Stimulated activated CD4-positive, alpha-beta T cell treated with anti-CD3 and anti-CD28 coated beads, Interleukin-4, amount 100 ng/mL, for 48 hours (primary cell): ENCODE data around the gene PCDHA3.
"Not testable (repeated sequence)": the region's sequence is repeated elsewhere in the genome, so short reads cannot be mapped to it uniquely, and the experiment has no call there.

Experiments
- DNase-seq, 2 donors: peaks; one replicate each; pipeline ENCODE4 v3.0.0-alpha.2; 2020; ENCODE audit warnings: low read depth in 2 of 2

PCDHA3 gene

DNA sequence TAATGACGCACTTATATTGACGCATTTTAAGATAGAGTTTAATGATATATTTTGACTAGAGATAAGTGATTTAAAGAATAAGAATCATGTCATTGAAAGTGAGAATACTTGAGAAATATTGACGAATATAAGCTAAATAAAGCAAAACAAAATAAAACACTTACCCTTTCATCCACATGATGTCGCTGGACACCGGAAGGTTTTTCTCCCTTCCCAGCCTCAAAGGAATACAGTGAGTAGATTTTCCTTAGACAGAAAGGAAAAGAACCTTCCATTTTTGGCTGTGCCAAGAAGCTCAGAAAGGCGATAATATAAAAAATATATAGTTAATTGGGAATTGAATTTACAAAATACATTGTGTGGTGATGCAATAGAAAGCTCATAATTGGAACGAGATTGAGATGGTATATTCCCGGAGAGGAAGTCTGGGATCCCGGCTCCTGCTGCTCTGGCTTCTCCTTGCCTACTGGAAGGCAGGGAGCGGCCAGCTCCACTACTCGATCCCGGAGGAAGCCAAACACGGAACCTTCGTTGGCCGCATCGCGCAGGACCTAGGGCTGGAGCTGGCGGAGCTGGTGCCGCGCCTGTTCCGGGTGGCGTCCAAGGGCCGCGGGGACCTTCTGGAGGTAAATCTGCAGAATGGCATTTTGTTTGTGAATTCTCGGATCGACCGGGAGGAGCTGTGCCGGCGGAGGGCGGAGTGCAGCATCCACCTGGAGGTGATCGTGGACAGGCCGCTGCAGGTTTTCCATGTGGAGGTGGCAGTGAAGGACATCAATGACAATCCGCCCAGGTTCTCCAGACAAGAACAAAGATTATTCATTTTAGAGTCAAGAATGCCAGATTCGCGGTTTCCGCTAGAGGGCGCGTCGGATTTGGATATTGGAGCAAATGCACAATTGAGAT is 20.8 kb downstream of the PCDHA3 start, which contains the start of gene PCDHA5:
Gene PCDHA5 (plus strand): TSS at position 239 of the 906 bp plus-strand sequence.
- peak; percentile 10 to 42 for DNase-seq

DNA sequence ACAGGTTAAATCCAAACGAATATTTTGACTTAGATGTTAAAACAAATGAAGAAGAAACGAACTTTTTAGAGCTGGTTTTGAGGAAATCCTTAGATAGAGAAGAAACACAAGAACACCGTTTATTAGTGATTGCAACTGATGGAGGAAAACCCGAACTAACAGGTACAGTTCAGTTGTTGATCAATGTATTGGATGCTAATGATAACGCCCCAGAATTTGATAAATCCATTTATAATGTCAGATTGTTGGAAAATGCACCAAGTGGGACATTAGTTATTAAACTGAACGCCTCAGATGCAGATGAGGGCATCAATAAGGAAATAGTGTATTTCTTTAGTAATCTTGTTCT is 21.4 kb downstream of the PCDHA3 start:
- no peak for DNase-seq

DNA sequence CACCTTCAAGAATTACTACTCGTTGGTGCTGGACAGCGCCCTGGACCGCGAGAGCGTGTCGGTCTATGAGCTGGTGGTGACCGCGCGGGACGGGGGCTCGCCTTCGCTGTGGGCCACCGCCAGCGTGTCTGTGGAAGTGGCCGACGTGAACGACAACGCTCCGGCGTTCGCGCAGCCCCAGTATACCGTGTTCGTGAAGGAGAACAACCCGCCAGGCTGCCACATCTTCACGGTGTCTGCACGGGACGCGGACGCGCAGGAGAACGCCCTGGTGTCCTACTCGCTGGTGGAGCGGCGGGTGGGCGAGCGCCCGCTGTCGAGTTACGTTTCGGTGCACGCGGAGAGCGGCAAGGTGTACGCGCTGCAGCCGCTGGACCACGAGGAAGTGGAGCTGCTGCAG is 22.1 kb downstream of the PCDHA3 start:
- DNase-seq, result not testable (repeated sequence)

DNA sequence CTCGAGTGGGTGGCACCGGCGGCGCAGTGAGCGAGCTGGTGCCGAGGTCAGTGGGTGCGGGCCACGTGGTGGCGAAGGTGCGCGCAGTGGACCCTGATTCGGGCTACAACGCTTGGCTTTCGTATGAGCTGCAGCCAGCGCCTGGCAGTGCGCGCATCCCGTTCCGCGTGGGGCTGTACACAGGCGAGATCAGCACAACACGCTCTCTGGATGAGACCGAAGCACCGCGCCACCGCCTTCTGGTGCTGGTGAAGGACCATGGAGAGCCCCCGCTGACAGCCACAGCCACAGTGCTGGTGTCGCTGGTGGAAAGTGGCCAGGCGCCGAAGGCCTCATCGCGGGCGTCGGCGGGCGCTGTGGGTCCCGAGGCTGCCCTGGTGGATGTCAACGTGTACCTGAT is 22.6 kb downstream of the PCDHA3 start:
- no peak for DNase-seq

DNA sequence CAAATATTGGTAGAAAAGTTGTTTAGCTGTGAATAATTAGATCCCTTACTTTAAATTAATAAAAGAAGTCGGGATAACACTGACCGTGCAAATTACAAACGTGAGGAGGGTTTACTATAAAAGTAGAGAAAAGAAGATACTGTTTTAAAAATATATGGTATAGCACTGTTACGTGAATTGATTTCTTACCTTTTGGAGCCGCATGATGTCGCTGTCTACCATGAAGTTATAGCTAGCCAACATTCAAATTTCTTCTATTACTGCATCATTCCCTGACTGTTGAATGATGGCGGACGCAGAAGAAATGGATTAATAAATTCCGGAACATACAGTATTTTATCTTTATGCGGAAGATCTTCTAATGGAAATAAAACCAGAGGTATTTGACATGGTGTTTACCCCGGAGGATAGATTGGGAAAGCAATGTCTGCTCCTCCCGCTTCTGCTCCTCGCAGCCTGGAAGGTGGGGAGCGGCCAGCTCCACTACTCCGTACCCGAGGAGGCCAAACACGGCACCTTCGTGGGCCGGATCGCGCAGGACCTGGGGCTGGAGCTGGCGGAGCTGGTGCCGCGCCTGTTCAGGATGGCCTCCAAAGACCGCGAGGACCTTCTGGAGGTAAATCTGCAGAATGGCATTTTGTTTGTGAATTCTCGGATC is 27.0 kb downstream of the PCDHA3 start, which contains the start of gene PCDHA6:
Gene PCDHA6 (plus strand): TSS at position 257 of the 658 bp plus-strand sequence. CDS start 132 bp downstream, at position 389.
- no peak for DNase-seq

DNA sequence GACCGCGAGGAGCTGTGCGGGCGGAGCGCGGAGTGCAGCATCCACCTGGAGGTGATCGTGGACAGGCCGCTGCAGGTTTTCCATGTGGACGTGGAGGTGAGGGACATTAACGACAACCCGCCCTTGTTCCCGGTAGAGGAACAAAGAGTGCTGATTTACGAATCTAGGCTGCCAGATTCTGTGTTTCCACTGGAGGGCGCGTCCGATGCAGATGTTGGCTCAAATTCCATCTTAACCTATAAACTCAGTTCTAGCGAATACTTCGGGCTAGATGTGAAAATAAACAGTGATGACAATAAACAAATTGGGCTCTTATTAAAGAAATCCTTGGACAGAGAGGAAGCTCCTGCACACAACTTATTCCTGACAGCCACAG is 27.5 kb downstream of the PCDHA3 start:
- no peak for DNase-seq

DNA sequence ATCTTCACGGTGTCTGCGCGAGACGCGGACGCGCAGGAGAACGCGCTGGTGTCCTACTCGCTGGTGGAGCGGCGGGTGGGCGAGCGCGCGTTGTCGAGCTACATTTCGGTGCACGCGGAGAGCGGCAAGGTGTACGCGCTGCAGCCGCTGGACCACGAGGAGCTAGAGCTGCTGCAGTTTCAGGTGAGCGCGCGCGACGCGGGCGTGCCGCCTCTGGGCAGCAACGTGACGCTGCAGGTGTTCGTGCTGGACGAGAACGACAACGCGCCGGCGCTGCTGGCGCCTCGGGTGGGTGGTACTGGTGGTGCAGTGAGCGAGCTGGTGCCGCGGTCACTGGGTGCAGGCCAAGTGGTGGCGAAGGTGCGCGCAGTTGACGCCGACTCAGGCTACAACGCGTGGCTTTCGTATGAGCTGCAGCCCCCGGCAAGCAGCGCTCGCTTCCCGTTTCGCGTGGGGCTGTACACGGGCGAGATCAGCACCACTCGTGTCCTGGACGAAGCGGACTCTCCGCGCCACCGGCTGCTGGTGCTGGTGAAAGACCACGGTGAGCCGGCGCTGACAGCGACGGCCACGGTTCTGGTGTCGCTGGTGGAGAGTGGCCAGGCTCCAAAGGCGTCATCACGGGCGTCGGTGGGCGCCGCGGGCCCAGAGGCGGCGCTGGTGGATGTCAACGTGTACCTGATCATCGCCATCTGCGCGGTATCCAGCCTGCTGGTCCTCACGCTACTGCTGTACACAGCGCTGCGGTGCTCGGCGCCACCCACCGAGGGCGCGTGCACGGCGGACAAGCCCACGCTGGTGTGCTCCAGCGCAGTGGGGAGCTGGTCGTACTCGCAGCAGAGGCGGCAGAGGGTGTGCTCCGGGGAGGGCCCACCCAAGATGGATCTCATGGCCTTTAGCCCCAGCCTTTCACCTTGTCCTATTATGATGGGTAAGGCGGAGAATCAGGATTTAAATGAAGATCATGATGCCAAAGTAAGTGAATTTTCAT is 28.9 kb downstream of the PCDHA3 start:
- DNase-seq, result not testable (repeated sequence)

DNA sequence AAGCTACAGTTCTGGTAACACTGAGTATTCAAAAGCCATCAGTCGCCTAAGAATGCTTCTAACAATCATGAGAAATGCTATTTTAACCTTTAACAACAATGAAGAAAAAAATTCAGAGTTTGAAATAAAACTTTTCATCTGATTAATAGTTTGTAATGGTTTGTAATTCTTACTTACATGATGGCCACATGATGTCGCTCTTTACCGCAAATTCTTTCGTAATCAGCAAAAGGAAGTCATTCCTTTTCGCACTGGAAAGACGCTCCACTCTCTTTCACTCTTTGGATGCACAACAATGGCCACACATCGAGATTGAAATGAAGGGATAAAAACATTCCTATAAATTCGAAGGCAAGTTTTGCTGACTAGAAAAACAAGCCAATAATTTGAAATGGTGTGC is 33.1 kb downstream of the PCDHA3 start, which contains the start of gene PCDHA7:
Gene PCDHA7 (plus strand): TSS at position 277 of the 400 bp plus-strand sequence. CDS start 115 bp downstream, at position 392.
- no peak for DNase-seq

DNA sequence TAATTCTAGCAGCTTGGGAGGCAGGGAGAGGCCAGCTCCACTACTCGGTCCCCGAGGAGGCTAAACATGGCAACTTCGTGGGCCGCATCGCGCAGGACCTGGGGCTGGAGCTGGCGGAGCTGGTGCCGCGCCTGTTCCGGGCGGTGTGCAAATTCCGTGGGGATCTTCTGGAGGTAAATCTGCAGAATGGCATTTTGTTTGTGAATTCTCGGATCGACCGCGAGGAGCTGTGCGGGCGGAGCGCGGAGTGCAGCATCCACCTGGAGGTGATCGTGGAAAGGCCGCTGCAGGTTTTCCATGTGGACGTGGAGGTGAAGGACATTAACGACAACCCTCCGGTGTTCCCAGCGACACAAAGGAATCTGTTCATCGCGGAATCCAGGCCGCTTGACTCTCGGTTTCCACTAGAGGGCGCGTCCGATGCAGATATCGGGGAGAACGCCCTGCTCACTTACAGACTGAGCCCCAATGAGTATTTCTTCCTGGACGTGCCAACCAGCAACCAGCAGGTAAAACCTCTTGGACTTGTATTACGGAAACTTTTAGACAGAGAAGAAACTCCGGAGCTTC is 33.7 kb downstream of the PCDHA3 start:
- not testable (repeated sequence) for DNase-seq

DNA sequence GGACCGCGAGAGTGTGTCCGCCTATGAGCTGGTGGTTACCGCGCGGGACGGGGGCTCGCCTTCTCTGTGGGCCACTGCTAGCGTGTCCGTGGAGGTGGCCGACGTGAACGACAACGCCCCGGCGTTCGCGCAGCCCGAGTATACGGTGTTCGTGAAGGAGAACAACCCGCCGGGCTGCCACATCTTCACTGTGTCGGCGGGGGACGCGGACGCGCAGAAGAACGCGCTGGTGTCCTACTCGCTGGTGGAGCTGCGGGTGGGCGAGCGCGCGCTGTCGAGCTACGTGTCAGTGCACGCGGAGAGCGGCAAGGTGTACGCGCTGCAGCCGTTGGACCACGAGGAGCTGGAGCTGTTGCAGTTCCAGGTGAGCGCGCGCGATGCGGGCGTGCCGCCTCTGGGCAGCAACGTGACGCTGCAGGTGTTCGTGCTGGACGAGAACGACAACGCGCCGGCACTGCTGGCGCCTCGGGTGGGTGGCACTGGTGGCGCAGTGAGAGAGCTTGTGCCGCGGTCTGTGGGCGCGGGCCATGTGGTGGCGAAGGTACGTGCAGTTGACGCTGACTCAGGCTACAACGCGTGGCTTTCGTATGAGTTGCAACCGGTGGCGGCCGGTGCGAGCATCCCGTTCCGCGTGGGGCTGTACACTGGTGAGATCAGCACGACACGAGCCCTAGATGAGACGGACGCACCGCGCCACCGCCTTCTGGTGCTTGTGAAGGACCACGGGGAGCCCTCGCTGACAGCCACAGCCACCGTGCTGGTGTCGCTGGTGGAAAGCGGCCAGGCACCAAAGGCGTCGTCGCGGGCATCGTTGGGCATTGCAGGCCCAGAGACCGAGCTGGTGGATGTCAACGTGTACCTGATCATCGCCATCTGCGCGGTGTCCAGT is 35.0 kb downstream of the PCDHA3 start:
- DNase-seq, result no peak

DNA sequence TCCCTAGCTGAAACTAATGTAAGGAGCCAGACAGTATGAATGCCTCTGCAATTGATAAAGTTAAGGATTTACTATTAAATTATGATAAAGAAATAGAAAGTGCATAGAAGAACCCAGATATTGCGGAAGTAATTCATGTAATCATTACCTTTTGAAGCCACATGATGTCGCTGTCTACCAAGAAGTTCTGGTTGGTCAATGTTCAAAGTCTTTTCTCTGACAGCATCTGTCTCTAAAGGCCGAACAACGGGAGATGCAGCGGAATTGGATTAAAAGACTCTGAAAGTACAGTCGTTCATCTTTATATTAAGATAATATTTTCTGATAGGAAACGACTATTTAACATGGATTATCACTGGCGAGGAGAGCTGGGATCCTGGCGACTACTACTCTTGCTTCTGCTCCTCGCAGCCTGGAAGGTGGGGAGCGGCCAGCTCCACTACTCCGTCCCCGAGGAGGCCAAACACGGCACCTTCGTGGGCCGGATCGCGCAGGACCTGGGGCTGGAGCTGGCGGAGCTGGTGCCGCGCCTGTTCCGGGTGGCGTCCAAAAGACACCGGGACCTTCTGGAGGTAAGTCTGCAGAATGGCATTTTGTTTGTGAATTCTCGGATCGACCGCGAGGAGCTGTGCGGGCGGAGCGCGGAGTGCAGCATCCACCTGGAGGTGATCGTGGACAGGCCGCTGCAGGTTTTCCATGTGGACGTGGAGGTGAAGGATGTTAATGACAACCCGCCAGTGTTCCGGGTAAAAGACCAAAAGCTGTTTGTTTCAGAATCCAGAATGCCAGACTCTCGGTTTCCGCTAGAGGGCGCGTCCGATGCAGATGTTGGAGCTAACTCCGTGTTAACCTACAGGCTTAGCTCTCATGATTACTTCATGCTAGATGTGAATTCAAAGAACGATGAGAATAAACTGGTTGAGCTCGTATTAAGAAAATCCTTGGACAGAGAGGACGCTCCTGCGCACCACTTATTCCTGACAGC is 40.4 kb downstream of the PCDHA3 start, which contains the start of gene PCDHA8:
Gene PCDHA8 (plus strand): TSS at position 210 of the 985 bp plus-strand sequence. CDS start 135 bp downstream, at position 345.
- DNase-seq, result no peak

DNA sequence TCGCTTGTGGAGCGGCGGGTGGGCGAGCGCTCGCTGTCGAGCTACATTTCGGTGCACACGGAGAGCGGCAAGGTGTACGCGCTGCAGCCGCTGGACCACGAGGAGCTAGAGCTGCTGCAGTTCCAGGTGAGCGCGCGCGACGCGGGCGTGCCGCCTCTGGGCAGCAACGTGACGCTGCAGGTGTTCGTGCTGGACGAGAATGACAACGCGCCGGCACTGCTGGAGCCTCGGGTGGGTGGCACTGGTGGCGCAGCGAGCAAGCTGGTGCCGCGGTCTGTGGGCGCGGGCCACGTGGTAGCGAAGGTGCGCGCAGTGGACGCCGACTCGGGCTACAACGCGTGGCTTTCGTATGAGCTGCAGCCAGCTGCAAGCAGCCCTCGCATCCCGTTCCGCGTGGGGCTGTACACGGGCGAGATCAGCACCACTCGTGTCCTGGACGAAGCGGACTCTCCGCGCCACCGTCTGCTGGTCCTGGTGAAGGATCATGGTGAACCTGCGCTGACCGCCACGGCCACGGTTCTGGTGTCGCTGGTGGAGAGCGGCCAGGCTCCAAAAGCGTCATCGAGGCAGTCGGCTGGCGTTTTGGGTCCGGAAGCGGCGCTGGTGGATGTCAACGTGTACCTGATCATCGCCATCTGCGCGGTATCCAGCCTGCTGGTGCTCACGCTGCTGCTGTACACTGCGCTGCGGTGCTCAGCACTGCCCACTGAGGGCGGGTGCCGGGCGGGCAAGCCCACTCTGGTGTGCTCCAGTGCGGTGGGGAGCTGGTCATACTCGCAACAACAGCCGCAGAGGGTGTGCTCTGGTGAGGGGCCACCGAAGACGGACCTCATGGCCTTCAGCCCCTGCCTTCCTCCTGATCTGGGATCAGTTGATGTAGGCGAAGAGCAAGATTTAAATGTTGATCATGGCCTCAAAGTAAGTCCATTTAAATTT is 42.2 kb downstream of the PCDHA3 start:
- DNase-seq, result no peak

DNA sequence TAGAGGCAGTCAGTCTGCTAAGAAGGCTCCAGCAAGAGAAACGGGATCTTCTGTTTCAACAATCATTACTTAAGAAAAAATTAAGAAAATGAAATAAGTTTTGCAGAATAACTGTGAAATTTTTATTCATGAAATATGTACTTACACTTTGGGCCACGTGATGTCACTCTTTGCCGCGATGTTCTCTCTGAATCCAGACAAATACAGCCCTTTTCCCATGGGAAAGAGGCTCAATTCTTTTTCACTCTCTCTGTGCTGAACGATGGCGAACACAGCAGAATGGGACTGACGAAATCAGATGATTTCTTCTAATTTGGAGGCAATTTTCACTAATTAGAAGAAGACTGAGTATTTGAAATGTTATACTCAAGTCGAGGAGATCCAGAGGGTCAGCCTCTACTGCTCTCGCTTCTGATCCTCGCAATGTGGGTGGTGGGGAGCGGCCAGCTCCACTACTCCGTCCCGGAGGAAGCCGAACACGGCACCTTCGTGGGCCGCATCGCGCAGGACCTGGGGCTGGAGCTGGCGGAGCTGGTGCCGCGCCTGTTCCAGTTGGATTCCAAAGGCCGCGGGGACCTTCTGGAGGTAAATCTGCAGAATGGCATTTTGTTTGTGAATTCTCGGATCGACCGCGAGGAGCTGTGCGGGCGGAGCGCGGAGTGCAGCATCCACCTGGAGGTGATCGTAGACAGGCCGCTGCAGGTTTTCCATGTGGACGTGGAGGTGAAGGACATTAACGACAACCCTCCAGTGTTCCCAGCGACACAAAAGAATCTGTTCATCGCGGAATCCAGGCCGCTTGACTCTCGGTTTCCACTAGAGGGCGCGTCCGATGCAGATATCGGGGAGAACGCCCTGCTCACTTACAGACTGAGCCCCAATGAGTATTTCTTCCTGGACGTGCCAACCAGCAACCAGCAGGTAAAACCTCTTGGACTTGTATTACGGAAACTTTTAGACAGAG is 47.6 kb downstream of the PCDHA3 start, which contains the start of gene PCDHA9:
Gene PCDHA9 (plus strand): TSS at position 244 of the 964 bp plus-strand sequence. CDS start 114 bp downstream, at position 358.
- not testable (repeated sequence) for DNase-seq

DNA sequence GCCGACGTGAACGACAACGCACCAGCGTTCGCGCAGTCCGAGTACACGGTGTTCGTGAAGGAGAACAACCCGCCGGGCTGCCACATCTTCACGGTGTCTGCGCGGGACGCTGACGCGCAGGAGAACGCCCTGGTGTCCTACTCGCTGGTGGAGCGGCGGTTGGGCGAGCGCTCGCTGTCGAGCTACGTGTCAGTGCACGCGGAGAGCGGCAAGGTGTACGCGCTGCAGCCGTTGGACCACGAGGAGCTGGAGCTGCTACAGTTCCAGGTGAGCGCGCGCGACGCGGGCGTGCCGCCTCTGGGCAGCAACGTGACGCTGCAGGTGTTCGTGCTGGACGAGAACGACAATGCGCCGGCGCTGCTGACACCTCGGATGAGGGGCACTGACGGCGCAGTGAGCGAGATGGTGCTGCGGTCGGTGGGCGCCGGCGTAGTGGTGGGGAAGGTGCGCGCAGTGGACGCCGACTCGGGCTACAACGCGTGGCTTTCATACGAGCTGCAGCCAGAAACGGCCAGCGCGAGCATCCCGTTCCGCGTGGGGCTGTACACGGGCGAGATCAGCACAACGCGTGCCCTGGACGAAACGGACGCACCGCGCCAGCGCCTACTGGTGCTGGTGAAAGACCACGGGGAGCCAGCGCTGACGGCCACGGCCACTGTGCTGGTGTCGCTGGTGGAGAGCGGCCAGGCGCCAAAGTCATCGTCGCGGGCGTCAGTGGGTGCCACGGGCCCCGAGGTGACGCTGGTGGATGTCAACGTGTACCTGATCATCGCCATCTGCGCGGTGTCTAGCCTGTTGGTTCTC is 49.2 kb downstream of the PCDHA3 start:
- DNase-seq, result not testable (repeated sequence)
